RWPE1 (cell line): ENCODE results near the gene SLC27A6.

Source experiments
- CTCF ChIA-PET: fragments of 350-600 bp; sonication (Branson Sonifier 250); formaldehyde crosslinking; extraction: SDS; loops from one replicate; lab custom pipeline; 2021; lab: Yijun Ruan, JAX
- POLR2A ChIA-PET: fragments of 400-600 bp; formaldehyde crosslinking; extraction: SDS; loops from one replicate; lab custom pipeline; 2020; ENCODE audit warnings: antibody characterized with exemption; ENCODE audit not compliant: low non-redundant PET; lab: Yijun Ruan, JAX
- DNase-seq: peaks from one replicate; pipeline ENCODE4 v3.0.0; 2012; ENCODE audit warnings: low spot score
- H3K27ac ChIP-seq: fragments of 450-650 bp; 2 replicates; pipeline ENCODE4 v1.5.1; 2017
- TF ChIP-seq, protein P1 (sequence below): fragments of 450-650 bp; conservative IDR thresholded peaks from 2 replicates; pipeline ENCODE4 v1.5.1; 2017; ENCODE audit warnings: low read depth, mild to moderate bottlenecking

SLC27A6 gene

DNA sequence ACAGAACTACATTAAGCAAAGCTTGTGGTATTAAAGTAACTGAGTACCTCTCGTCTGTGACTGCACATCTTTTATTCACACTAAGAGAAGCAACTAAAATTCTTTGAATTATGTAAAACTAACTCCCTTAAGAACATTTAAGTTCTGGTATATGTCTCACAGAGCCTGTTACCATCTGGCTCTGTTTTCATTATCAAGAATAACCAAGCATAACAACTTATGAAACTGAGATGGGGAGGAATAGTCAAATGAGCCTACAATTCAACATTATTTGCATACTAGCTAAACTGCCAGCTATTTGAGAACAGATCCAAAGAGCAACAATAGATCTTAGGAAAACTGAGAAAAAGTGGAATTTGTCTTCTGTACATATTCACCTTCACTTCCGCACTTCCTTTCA, 104.0 kb downstream of the SLC27A6 start:
- CTCF ChIA-PET = no interaction called here
- DNase-seq = no peak
- H3K27ac ChIP-seq = no peak overlapping the region
- TF ChIP-seq, protein P1, sequence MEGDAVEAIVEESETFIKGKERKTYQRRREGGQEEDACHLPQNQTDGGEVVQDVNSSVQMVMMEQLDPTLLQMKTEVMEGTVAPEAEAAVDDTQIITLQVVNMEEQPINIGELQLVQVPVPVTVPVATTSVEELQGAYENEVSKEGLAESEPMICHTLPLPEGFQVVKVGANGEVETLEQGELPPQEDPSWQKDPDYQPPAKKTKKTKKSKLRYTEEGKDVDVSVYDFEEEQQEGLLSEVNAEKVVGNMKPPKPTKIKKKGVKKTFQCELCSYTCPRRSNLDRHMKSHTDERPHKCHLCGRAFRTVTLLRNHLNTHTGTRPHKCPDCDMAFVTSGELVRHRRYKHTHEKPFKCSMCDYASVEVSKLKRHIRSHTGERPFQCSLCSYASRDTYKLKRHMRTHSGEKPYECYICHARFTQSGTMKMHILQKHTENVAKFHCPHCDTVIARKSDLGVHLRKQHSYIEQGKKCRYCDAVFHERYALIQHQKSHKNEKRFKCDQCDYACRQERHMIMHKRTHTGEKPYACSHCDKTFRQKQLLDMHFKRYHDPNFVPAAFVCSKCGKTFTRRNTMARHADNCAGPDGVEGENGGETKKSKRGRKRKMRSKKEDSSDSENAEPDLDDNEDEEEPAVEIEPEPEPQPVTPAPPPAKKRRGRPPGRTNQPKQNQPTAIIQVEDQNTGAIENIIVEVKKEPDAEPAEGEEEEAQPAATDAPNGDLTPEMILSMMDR = no peak
- POLR2A ChIA-PET = no interaction called here

DNA sequence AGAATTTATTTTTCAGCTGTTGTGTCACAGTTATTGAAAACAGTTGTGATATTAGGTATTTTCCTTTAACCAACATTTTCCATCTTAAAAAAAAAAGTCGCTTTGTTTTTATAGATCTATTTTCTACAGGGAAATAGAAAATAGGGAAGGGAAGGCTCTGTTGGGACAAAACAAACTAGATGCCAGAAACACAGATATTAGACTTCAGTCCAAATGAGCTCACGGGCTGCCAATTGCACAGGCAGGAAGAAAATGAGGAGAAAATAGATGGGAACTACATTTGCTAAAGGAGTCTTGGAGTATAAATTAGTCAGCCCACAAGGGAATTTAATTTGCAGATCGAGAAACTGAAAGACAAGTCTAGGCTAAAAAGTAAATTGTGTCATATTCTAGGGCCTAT, 107.8 kb downstream of the SLC27A6 start:
- H3K27ac ChIP-seq = no peak overlapping the region
- no peak for DNase-seq
- ChIA-PET POLR2A (no interaction called here), CTCF (interaction anchor here (0.5 kb wide), 1 partner anchor 399 kb away, joined by 3 read pairs; no protein-coding TSS in a partner anchor)
- TF ChIP-seq, protein P1 = no peak

DNA sequence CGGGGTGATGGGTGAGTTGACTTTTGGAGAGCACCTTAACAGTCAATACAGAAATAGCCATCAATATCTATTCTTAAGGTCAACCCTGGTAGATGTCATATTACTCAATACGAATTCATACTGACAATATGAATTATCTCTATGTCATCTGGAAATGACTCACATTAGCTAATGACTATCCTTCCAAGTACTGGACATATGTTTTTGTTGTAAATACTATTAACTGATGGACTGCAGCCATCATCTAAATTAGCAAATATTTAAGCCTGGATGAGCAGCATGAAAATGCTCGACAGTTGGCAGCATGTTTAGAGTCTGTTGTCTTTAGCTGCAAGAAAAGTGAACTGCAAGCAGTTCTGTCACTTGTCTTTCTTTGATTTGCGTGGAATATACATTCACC, 109.6 kb downstream of the SLC27A6 start:
- POLR2A ChIA-PET = no interaction called here
- no peak for DNase-seq
- no peak overlapping the region for H3K27ac ChIP-seq
- CTCF ChIA-PET = no interaction called here
- TF ChIP-seq, protein P1 = no peak

DNA sequence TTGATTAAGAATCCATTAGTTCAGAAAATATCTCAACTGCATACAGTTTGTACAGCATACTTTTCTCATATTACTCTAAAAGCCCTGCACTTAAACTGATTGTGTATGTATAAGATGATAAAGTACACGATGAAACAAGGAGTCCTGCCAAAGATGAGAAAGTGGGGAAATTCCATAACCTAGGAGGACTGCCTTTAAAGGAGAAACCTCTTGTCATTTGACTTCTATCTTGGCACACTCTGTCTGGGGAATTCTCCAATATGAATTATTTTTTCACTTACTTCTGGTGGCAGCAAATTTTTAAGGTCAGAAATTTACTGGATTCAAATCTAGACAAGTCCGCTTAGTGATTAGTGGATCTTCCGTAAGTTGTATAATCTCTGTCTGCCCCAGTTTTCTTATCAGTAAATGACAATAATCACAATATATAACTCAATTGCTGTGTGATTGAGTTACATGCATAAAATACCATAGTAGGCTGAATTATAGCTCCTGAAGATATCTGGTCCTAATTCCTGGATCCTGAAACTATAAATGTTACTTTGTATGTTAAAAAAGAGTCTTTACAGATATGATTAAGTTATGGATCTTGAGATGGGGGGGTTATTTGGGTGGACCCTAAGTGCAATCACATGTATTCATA, 112.3 kb downstream of the SLC27A6 start:
- DNase-seq = no peak
- no peak overlapping the region for H3K27ac ChIP-seq
- TF ChIP-seq, protein P1 = no peak
- POLR2A ChIA-PET = no interaction called here
- CTCF ChIA-PET = interaction anchor here (0.7 to 0.9 kb wide), 2 partner anchors 49 to 1087 kb away, joined by 3 read pairs; no protein-coding TSS in a partner anchor

DNA sequence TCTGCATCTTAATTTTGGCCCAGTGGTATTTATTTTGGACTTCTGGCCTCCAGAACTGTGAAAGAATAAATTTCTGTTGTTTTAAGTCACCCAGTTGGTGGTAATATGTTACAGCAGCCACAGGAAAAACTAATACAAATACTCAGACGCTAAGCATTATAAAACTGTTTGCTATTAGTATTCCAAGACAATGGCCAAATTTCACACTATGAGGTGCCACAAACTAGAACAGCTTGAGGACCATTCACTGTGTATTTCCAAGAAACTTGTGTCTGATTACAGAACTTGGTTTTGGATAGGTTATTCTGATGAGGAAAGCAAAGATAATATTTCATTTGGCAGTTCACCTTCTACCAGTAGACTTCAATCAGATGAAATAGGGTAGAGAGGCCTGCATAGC, 113.0 kb downstream of the SLC27A6 start:
- TF ChIP-seq, protein P1 = no peak
- ChIA-PET CTCF (no interaction called here), POLR2A (no interaction called here)
- no peak overlapping the region for H3K27ac ChIP-seq
- no peak for DNase-seq

DNA sequence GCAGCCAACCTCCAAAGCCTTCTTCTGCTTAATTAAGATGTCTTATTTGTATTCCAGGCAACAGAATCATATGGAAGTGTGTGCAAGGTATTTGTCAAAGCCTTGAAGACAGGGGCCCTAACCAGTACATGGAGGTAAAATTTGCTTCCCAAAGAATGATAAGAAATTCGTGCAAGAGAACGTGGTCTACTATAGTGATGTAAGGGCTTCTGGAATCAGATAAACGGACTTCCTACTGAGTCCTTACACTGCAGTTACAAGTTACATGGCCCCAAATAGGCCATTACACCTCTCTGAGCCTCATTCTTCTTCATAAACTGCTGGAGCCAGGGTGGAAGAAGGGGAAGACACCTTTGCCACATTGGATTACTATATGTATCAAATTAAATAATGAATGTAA, 113.4 kb downstream of the SLC27A6 start:
- CTCF ChIA-PET = no interaction called here
- TF ChIP-seq, protein P1 = no peak
- POLR2A ChIA-PET = no interaction called here
- no peak overlapping the region for H3K27ac ChIP-seq
- DNase-seq = no peak
